Measurements from ENCODE around the gene PALLD. TPM values are rescaled to one million over a fixed set of nuclear protein-coding genes. Genes with fewer than 3 reads are reported as not detected.

The PALLD gene
- total RNA-seq, 4 donors from 2014 or later, result 60.2 to 437 (median 118) TPM

GRCh38 chr4:168551211-168551610, 54.4 kb downstream of the PALLD start:
- no peak overlapping the region for H3K27ac ChIP-seq
- no peaks in the 10 kb centered on the region for H3K9me3 ChIP-seq
- intact Hi-C loops (cut with DNase I), result no loop called here
- no peak overlapping the region for H3K4me3 ChIP-seq
- H3K27me3 ChIP-seq, result no peaks in the 10 kb centered on the region
- no peaks in the 10 kb centered on the region for H3K4me1 ChIP-seq
- WGBS, 2 donors, result 84 to 85% methylated on average over 1 of the region's 1 CpG
- TF ChIP-seq POLR2A (IDR thresholded peaks at IDR 0.05), result no peak
- TF ChIP-seq CTCF (IDR thresholded peaks at IDR 0.05), result no peak
- no peaks in the 10 kb centered on the region for H3K36me3 ChIP-seq
- no peak for DNase-seq

DNA sequence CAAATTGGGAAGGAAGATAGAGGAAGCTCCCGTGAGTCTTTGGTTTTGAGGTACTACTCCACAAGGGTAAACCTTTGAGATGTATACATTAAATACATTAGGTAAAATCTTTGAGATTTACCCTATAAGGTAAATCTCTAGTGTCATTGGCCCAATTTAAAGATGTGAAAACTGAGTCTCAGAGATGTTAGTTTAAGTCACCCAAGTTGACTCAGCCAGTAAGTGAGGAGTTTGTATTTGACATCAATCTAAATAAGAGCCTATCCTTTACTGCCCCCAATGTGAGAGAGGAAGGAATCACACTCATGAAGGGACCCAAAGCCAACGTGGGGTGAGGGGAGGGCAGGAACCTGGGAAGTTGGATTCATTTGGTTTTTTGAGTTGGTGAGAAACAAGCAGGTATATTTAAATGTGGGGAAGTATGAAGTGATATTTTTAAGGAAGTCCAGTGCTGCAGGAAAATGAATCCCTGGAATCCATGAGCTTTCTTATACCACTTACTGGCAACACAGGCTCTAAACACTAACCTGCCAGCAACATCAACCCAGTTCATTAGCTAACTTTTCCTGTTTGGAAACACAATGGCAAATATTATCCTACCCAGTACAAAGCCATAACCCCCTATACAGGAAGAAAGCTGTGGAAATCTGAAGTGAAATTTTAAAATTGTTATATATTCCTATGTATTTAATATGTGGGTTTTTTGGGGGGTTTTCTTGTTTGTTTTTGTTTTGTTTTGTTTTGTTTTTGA, 55.3 kb downstream of the PALLD start:
- DNase-seq, result no peak
- 64 to 70% methylated on average over 2 of the region's 2 CpGs for WGBS, 2 donors
- H3K9me3 ChIP-seq, result no peaks in the 10 kb centered on the region
- TF ChIP-seq CTCF (IDR thresholded peaks at IDR 0.05), result peak in 1 of 6 experiments; percentile 7
- TF ChIP-seq POLR2A (IDR thresholded peaks at IDR 0.05), result no peak
- no peaks in the 10 kb centered on the region for H3K36me3 ChIP-seq
- H3K27me3 ChIP-seq, result no peaks in the 10 kb centered on the region
- no peaks in the 10 kb centered on the region for H3K4me1 ChIP-seq
- H3K4me3 ChIP-seq, result no peak overlapping the region
- no peak overlapping the region for H3K27ac ChIP-seq
- intact Hi-C loops (cut with DNase I), result no loop called here

DNA sequence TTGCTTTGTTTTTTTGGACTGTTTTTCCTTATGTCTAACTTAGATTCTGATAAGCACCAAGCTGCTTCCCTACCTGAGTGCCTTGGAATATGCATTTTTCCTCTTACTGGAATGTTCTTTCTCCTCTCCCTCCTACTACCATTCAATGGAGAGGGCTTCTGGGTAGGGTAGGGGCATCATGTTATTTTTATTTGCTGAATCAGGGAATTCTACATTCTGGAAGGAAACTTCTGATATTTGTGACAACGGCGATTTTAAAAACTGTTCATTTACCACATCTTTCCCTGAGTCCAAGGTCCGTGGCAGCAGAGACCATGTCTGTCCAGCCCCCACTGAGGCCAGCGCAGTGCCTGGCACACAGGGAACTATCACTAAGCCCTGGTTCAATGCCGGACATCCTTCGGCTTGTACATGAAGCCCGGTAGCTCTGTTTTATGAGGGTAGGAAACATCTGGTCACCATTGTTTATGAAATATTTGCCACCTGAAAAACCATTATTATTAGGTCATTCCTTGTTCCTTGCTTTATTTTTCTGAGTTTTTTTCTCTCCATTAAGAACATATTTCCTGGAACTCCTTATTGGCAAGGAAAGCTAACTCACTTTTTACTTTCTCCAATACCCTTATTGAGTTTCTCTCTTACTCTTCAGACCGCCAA, 57.0 kb downstream of the PALLD start:
- H3K27ac ChIP-seq, result no peak overlapping the region
- DNase-seq, result no peak
- intact Hi-C loops (cut with DNase I), result no loop called here
- H3K27me3 ChIP-seq, result peaks cover 0 to 11% (median 0%) of the 10 kb centered on the region in 4 donors
- H3K4me1 ChIP-seq, result no peaks in the 10 kb centered on the region
- H3K36me3 ChIP-seq, result no peaks in the 10 kb centered on the region
- no peak for TF ChIP-seq CTCF (IDR thresholded peaks at IDR 0.05)
- TF ChIP-seq POLR2A (IDR thresholded peaks at IDR 0.05), result no peak
- 73 to 79% methylated on average over 8 of the region's 8 CpGs for WGBS, 2 donors
- H3K9me3 ChIP-seq, result no peaks in the 10 kb centered on the region
- H3K4me3 ChIP-seq, result no peak overlapping the region

DNA sequence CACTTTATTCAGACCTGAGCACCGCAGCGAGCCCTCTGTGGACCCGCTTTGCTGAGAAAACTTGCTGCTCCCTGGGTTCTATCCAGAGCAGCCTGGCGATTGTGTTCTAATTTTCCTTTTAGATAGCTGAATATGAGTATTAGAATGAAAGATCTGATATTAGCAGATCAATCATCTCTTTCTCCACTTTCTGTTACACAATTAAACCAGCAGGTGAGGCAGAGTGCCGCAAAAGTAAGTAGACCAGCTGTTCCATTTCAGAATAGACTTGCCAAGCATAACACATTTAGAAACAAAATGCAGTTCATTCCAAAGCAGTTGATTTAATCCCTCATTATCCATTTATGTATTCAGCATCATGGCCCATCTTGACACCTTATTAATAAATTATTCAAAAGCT, 58.6 kb downstream of the PALLD start:
- intact Hi-C loops (cut with DNase I), result no loop called here

More for the DNA sequence above, 58.6 kb downstream of the PALLD start:
- WGBS, 2 donors, result 87 to 91% methylated on average over 5 of the region's 5 CpGs
- DNase-seq, result no peak
- Histone ChIP-seq H3K27me3 (peaks cover 0 to 11% (median 0%) of the 10 kb centered on the region in 4 donors), H3K36me3 (no peaks in the 10 kb centered on the region), H3K4me1 (peaks cover 0 to 9% (median 0%) of the 10 kb centered on the region in 3 donors), H3K9me3 (no peaks in the 10 kb centered on the region), H3K27ac (no peak overlapping the region), H3K4me3 (no peak overlapping the region)
- no peak for TF ChIP-seq POLR2A (IDR thresholded peaks at IDR 0.05)
- TF ChIP-seq CTCF (IDR thresholded peaks at IDR 0.05), result no peak

Measured in esophagus squamous epithelium (tissue), 5 donors.